GM12878 (cell line): ENCODE results near the gene S1PR2. TPM values are rescaled to one million over a fixed set of nuclear protein-coding genes. Genes with fewer than 3 reads are reported as not detected.

Source experiments
- ATAC-seq: fragments of 200-7000 bp; cut with Tn5 transposase; 3 replicates; pipeline ENCODE4 v1.9.1; 2020; ENCODE audit warnings: mild to moderate bottlenecking, moderate library complexity
- BruUV-seq: library from RNA; stranded (reverse); fragments of 400-500 nt; replicated peaks from 2 replicates; lab custom pipeline; 2021; lab: Mats Ljungman, UMichigan
- CTCF ChIA-PET: fragments of 300-600 bp; sonication (Branson Sonifier 250); formaldehyde crosslinking; extraction: SDS; loops from one replicate; lab custom pipeline; 2021; ENCODE audit warnings: inconsistent platforms; lab: Yijun Ruan, JAX
- POLR2A ChIA-PET: fragments of 350-600 bp; formaldehyde crosslinking; extraction: SDS; loops from one replicate; lab custom pipeline; 2021; ENCODE audit warnings: inconsistent platforms; lab: Charles Lee
- RAD21 ChIA-PET: fragments of 300-600 bp; sonication (Branson Sonifier 250); formaldehyde crosslinking; loops from one replicate; lab custom pipeline; 2023; ENCODE audit warnings: antibody characterized with exemption; ENCODE audit not compliant: unreplicated experiment; lab: Charles Lee
- SMC1A ChIA-PET: fragments of 300-600 bp; sonication (Branson Sonifier 250); formaldehyde crosslinking; loops from one replicate; lab custom pipeline; 2023; ENCODE audit not compliant: unreplicated experiment, uncharacterized antibody; lab: Charles Lee
- DNase-seq: peaks from one replicate; pipeline ENCODE4 v3.0.0-alpha.2; 2011; ENCODE audit warnings: low read depth, low spot score
- FAIRE-seq: peaks from 3 replicates; lab custom pipeline; 2011; peaks lifted over from hg19 to GRCh38; lab: Jason Lieb, UNC
- H2AFZ ChIP-seq: 2 replicates; pipeline ENCODE4 v1.6.0; 2011; ENCODE audit warnings: low read depth, low read length, control low read depth; ENCODE audit not compliant: control insufficient read depth
- H3K27ac ChIP-seq: 2 replicates; pipeline ENCODE4 v1.5.1; 2011; ENCODE audit warnings: control low read depth; ENCODE audit not compliant: control insufficient read depth, insufficient read depth
- H3K27me3 ChIP-seq, 2 experiments: replicated peaks in 1 of 2; 2 replicates each; pipeline versions ENCODE4 v1.6.0 to v1.6.1; 2011; ENCODE audit warnings: low read length in 1 of 2; ENCODE audit not compliant: control insufficient read depth in 2 of 2, insufficient read depth in 2 of 2
- H3K36me3 ChIP-seq, 2 experiments: 2 replicates each; pipeline ENCODE4 v1.5.1; 2011; ENCODE audit warnings: low read length in 1 of 2; ENCODE audit not compliant: control insufficient read depth in 2 of 2, insufficient read depth in 2 of 2
- H3K4me1 ChIP-seq: 2 replicates; pipeline ENCODE4 v1.6.1; 2011; ENCODE audit warnings: mild to moderate bottlenecking, low read length, moderate library complexity, mixed read lengths; ENCODE audit not compliant: control insufficient read depth, insufficient read depth
- H3K4me2 ChIP-seq: 2 replicates; pipeline ENCODE4 v1.6.0; 2011; ENCODE audit warnings: control low read depth; ENCODE audit not compliant: control insufficient read depth, insufficient read depth
- H3K4me3 ChIP-seq: fragments of 200-600 bp; sonication (generic); 2 replicates; pipeline ENCODE4 v1.5.1; 2016
- H3K79me2 ChIP-seq: 2 replicates; pipeline ENCODE4 v1.6.0; 2011; ENCODE audit warnings: low read length; ENCODE audit not compliant: control insufficient read depth, insufficient read depth
- H3K9ac ChIP-seq: 2 replicates; pipeline ENCODE4 v1.8.0; 2011; ENCODE audit warnings: low read length, control low read depth, mixed read lengths; ENCODE audit not compliant: control insufficient read depth, insufficient read depth
- H3K9me3 ChIP-seq: replicated peaks from 3 replicates; pipeline ENCODE4 v1.5.1; 2011; ENCODE audit warnings: mild to moderate bottlenecking, low read length; ENCODE audit not compliant: control insufficient read depth, insufficient read depth
- H4K20me1 ChIP-seq: 2 replicates; pipeline ENCODE4 v1.6.0; 2011; ENCODE audit not compliant: control insufficient read depth, insufficient read depth
- CEBPB ChIP-seq, 2 experiments: fragments of 150-350 bp in 1 of 2; IDR thresholded peaks; 2 replicates each; pipeline ENCODE4 v1.6.1; 2012 to 2014; ENCODE audit warnings: low read depth in 2 of 2, low read length in 2 of 2, borderline replicate concordance in 1 of 2, inconsistent platforms in 1 of 2
- CREB1 ChIP-seq: IDR thresholded peaks from 2 replicates; pipeline ENCODE4 v1.6.1; 2012; ENCODE audit warnings: low read depth, mild to moderate bottlenecking, inconsistent platforms
- HDAC2 ChIP-seq: fragments of 200-600 bp; sonication (generic); IDR thresholded peaks from 2 replicates; pipeline ENCODE4 v1.6.1; 2017
- HDGF ChIP-seq: fragments of 450-650 bp; IDR thresholded peaks from 2 replicates; pipeline ENCODE4 v1.6.1; 2016; ENCODE audit warnings: antibody characterized with exemption
- IKZF1 ChIP-seq: fragments of 450-650 bp; conservative IDR thresholded peaks from 2 replicates; pipeline ENCODE4 v1.6.1; 2017; ENCODE audit warnings: antibody characterized with exemption, mild to moderate bottlenecking
- KDM1A ChIP-seq: fragments of 200-600 bp; sonication (generic); IDR thresholded peaks from 2 replicates; pipeline ENCODE4 v1.6.1; 2016; ENCODE audit warnings: borderline replicate concordance
- MXI1 ChIP-seq: fragments of 150-350 bp; IDR thresholded peaks from 2 replicates; pipeline ENCODE4 v1.6.1; 2011; ENCODE audit warnings: low read depth, mild to moderate bottlenecking, inconsistent platforms, low read length, improper control_type of control experiment
- PAX8 ChIP-seq: fragments of 450-650 bp; IDR thresholded peaks from 2 replicates; pipeline ENCODE4 v1.6.1; 2017; ENCODE audit warnings: mild to moderate bottlenecking, moderate library complexity
- POU2F2 ChIP-seq: IDR thresholded peaks from 3 replicates; pipeline ENCODE4 v1.6.1; 2011; ENCODE audit warnings: low read depth, mild to moderate bottlenecking, low read length, borderline replicate concordance
- RUNX3 ChIP-seq: IDR thresholded peaks from 2 replicates; pipeline ENCODE4 v1.6.1; 2012; ENCODE audit warnings: low read length, inconsistent platforms
- SMC3 ChIP-seq: IDR thresholded peaks from 2 replicates; pipeline ENCODE4 v1.6.1; 2011; ENCODE audit warnings: low read length, improper control_type of control experiment, borderline replicate concordance
- TBL1XR1 ChIP-seq: IDR thresholded peaks from 2 replicates; pipeline ENCODE4 v1.6.1; 2012; ENCODE audit warnings: low read depth, low read length, improper control_type of control experiment
- YBX1 ChIP-seq: fragments of 450-650 bp; IDR thresholded peaks from 2 replicates; pipeline ENCODE4 v1.6.1; 2016; ENCODE audit warnings: antibody characterized with exemption
- ZNF217 ChIP-seq: fragments of 450-650 bp; IDR thresholded peaks from 2 replicates; pipeline ENCODE4 v1.6.1; 2017; ENCODE audit warnings: antibody characterized with exemption, mild to moderate bottlenecking
- ZNF24 ChIP-seq: fragments of 450-650 bp; IDR thresholded peaks from 2 replicates; pipeline ENCODE4 v1.6.1; 2017; ENCODE audit warnings: antibody characterized with exemption, mild to moderate bottlenecking
- WGBS: methylation state at CpG from one replicate; pipeline ENCODE4 v1.1.6; 2016; ENCODE audit warnings: low lambda C conversion rate; ENCODE audit not compliant: insufficient replicate concordance, insufficient coverage; ENCODE audit errors: missing lambda C conversion rate; 5-methylcytosine and 5-hydroxymethylcytosine counted together
- in situ Hi-C: fragments of 300-500 bp; cut with MboI; formaldehyde crosslinking; loops from 9 replicates; pipeline ENCODE4 v1.14.3; 2018; ENCODE audit warnings: mixed read lengths
- intact Hi-C: fragments of 100-400 bp; cut with micrococcal nuclease; formaldehyde crosslinking; loops from one replicate; pipeline ENCODE4 v1.14.2; 2022; ENCODE audit not compliant: unreplicated experiment
- polyA plus RNA-seq, 11 experiments: library from polyadenylated mRNA; depleted of rRNA in 4 of 11; unstranded in 6 of 11; stranded (reverse) in 5 of 11; fragments of >200 nt; fragmentation: Nextera tagmentation in 4 of 11; fragmentation: Illumina TruSeq in 1 of 11; extraction: Ambion mirVana in 4 of 11; extraction: Trizol in 1 of 11; gene quantifications; 1 replicate in 1 of 11; 2 replicates in 10 of 11; pipeline versions ENCODE4 v1.2.1 to v1.2.3, GENCODE V29; 2011 to 2016; ENCODE audit warnings: inconsistent platforms in 2 of 11, missing spikeins in 2 of 11, low read depth in 1 of 11
- total RNA-seq, 4 experiments: library from RNA; depleted of rRNA in 3 of 4; stranded (reverse); fragments of >200 nt in 3 of 4; fragmentation: Illumina TruSeq in 1 of 4; extraction: Trizol in 1 of 4; gene quantifications; 2 replicates each; pipeline versions ENCODE4 v1.2.1 to v1.2.3, GENCODE V29; 2013 to 2021
- TF ChIP-seq, protein P1 (sequence below): fragments of 450-650 bp; IDR thresholded peaks from 2 replicates; pipeline ENCODE4 v1.6.1; 2017; ENCODE audit warnings: mild to moderate bottlenecking
- TF ChIP-seq, protein P2 (sequence below): fragments of 450-650 bp; IDR thresholded peaks from 2 replicates; pipeline ENCODE4 v1.6.1; 2018; ENCODE audit warnings: mild to moderate bottlenecking, low read depth, moderate library complexity; ENCODE audit not compliant: partially characterized antibody
- TF ChIP-seq, protein P3 (sequence below): IDR thresholded peaks from 2 replicates; pipeline ENCODE4 v1.6.1; 2012; ENCODE audit warnings: low read depth, low read length, improper control_type of control experiment

Gene S1PR2
- total and polyA plus RNA-seq, 10 of the 15 experiments (the other 5 are each of a cell fraction or from before 2014, with no cell fraction given): 4.9 to 26.8 (median 11.6) TPM

DNA sequence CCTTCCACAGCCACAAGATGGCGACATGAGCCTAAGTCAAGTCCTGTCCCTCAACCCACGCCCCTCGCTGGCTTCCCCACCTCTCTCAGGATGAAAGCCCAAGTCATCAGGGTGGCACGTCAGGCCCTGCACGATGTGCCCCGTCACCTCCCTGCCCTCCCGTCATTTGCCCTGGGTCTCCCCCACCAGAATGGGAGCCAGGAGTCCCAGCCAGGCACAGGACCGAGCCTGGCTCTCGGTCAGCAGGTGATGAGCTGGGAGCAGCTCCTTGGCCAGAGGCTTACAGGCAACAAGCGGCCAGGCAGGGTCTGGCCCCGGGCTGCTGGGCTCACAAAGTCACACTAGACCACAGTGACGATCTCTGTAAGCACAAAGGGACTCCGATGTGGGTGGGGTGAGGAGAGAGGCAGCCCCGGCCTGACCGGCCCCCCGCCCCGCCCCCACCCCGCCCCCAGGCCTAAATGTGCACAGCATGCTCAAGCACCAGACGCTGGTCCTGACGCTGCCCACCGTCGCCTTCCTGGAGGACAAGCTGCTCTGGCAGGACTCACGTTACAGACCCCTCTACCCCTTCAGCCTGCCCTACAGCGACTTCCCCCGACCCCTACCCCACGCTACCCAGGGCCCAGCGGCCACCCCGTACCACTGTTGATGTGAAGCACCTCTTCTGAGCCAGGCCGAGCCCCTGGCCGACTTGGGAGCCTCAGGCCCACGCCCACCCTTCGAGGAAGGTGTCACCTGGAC is 28.2 kb upstream of the S1PR2 start:
- no peak overlapping the region for H3K4me2 ChIP-seq
- no peaks in the 10 kb centered on the region for H3K27me3 ChIP-seq
- H2AFZ ChIP-seq: no peak overlapping the region
- 0 out of 2 replicates have a peak overlapping the region, but pooled peaks have one; percentile 27 for H3K27ac ChIP-seq
- peaks cover 11% of the 10 kb centered on the region for H3K4me1 ChIP-seq
- H3K4me3 ChIP-seq: no peak overlapping the region
- peaks cover 17 to 23% of the 10 kb centered on the region in 2 experiments; a peak in 3 of 4 replicates for H3K36me3 ChIP-seq
- POLR2A ChIA-PET: interaction anchor here (0.5 to 3.8 kb wide), 10 partner anchors 12 to 400 kb away, joined by 3 to 32 read pairs (median 4); partner anchors contain the start of genes ICAM1 and ICAM5
- peaks cover 2% of the 10 kb centered on the region for H3K79me2 ChIP-seq
- H4K20me1 ChIP-seq: no peaks in the 10 kb centered on the region
- DNase-seq: no peak
- in situ Hi-C loops: loop anchor here (5.0 kb wide), 1 partner anchor 322 kb away; the partner anchor contains the start of gene OLFM2
- no peak overlapping the region for H3K9ac ChIP-seq
- WGBS: 55% methylated on average over 22 of the region's 32 CpGs
- no TSS peak for BruUV-seq
- H3K9me3 ChIP-seq: no peaks in the 10 kb centered on the region; the same call in 2 of the 3 replicates
- FAIRE-seq: peak; percentile 90
- peak; percentile 91 for ATAC-seq
- CTCF ChIA-PET: interaction anchor here (0.6 to 5.2 kb wide), 36 partner anchors 9 to 1143 kb away, joined by 3 to 186 read pairs (median 5); partner anchors contain the start of genes CDC37, DNMT1, ICAM1 and ICAM4
- SMC1A ChIA-PET: interaction anchor here (0.5 to 5.6 kb wide), 17 partner anchors 8 to 143 kb away, joined by 3 to 83 read pairs (median 4); partner anchors contain the start of genes CDC37, ICAM1, ICAM5 and MRPL4
- RAD21 ChIA-PET: interaction anchor here (0.5 to 7.2 kb wide), 25 partner anchors 9 to 327 kb away, joined by 3 to 107 read pairs (median 4); partner anchors contain the start of genes CDC37, DNMT1, ICAM1 and ICAM5
- intact Hi-C loops: loop anchor here (1.0 kb wide), 1 partner anchor 130 kb away; no protein-coding TSS in a partner anchor
- no peak for TF ChIP-seq MXI1
- peak; percentile 79 for TF ChIP-seq RUNX3
- TF ChIP-seq POU2F2: 0 out of 3 replicates have a peak, but pooled peaks have one; percentile 19
- no peak for TF ChIP-seq CREB1
- no peak for TF ChIP-seq ZNF217
- peak; percentile 89 for TF ChIP-seq HDGF
- TF ChIP-seq CEBPB (IDR thresholded peaks at IDR 0.05; ENCODE audit: borderline replicate concordance in 1 of 2, low read depth in 2 of 2, low read length in 2 of 2): no peak
- TF ChIP-seq ZNF24: no peak
- TF ChIP-seq HDAC2: no peak
- TF ChIP-seq PAX8: no peak
- TF ChIP-seq, protein P1, sequence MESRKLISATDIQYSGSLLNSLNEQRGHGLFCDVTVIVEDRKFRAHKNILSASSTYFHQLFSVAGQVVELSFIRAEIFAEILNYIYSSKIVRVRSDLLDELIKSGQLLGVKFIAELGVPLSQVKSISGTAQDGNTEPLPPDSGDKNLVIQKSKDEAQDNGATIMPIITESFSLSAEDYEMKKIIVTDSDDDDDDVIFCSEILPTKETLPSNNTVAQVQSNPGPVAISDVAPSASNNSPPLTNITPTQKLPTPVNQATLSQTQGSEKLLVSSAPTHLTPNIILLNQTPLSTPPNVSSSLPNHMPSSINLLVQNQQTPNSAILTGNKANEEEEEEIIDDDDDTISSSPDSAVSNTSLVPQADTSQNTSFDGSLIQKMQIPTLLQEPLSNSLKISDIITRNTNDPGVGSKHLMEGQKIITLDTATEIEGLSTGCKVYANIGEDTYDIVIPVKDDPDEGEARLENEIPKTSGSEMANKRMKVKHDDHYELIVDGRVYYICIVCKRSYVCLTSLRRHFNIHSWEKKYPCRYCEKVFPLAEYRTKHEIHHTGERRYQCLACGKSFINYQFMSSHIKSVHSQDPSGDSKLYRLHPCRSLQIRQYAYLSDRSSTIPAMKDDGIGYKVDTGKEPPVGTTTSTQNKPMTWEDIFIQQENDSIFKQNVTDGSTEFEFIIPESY: no peak
- peak; percentile 75 for TF ChIP-seq SMC3
- no peak for TF ChIP-seq TBL1XR1
- TF ChIP-seq, protein P2, sequence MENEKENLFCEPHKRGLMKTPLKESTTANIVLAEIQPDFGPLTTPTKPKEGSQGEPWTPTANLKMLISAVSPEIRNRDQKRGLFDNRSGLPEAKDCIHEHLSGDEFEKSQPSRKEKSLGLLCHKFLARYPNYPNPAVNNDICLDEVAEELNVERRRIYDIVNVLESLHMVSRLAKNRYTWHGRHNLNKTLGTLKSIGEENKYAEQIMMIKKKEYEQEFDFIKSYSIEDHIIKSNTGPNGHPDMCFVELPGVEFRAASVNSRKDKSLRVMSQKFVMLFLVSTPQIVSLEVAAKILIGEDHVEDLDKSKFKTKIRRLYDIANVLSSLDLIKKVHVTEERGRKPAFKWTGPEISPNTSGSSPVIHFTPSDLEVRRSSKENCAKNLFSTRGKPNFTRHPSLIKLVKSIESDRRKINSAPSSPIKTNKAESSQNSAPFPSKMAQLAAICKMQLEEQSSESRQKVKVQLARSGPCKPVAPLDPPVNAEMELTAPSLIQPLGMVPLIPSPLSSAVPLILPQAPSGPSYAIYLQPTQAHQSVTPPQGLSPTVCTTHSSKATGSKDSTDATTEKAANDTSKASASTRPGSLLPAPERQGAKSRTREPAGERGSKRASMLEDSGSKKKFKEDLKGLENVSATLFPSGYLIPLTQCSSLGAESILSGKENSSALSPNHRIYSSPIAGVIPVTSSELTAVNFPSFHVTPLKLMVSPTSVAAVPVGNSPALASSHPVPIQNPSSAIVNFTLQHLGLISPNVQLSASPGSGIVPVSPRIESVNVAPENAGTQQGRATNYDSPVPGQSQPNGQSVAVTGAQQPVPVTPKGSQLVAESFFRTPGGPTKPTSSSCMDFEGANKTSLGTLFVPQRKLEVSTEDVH: no peak
- TF ChIP-seq KDM1A: no peak
- TF ChIP-seq IKZF1: 0 out of 2 replicates have a peak, but pooled peaks have one; percentile 13
- TF ChIP-seq, protein P3, sequence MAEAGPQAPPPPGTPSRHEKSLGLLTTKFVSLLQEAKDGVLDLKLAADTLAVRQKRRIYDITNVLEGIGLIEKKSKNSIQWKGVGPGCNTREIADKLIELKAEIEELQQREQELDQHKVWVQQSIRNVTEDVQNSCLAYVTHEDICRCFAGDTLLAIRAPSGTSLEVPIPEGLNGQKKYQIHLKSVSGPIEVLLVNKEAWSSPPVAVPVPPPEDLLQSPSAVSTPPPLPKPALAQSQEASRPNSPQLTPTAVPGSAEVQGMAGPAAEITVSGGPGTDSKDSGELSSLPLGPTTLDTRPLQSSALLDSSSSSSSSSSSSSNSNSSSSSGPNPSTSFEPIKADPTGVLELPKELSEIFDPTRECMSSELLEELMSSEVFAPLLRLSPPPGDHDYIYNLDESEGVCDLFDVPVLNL: no peak
- TF ChIP-seq YBX1: no peak
